Measurements from ENCODE around the gene NEU2. TPM values are rescaled to one million over a fixed set of nuclear protein-coding genes. Genes with fewer than 3 reads are reported as not detected.
"Not testable (repeated sequence)": the region's sequence is repeated elsewhere in the genome, so short reads cannot be mapped to it uniquely, and the experiment has no call there.

Gene NEU2
- total RNA-seq, 1 experiment from 2014 or later = not detected

- no peak for DNase-seq (ENCODE audit: low read depth)
These were observed 1.8 kb downstream of the NEU2 start for GRCh38 chr2:233034091-233034882.

- DNase-seq (ENCODE audit: low read depth) = no peak
These were observed 3.1 kb downstream of the NEU2 start for GRCh38 chr2:233035426-233036161.

GRCh38 chr2:233036162-233036838, 3.8 kb downstream of the NEU2 start:
- no peak for DNase-seq (ENCODE audit: low read depth)

- DNase-seq (ENCODE audit: low read depth) = peak; percentile 68
These were observed 4.6 kb downstream of the NEU2 start for GRCh38 chr2:233037078-233037477.

GRCh38 chr2:233039212-233039845, 6.9 kb downstream of the NEU2 start:
- peak; percentile 84 for DNase-seq (ENCODE audit: low read depth)

GRCh38 chr2:233039846-233040530, 7.5 kb downstream of the NEU2 start:
- no peak for DNase-seq (ENCODE audit: low read depth)

- DNase-seq (ENCODE audit: low read depth) = no peak
These were observed 8.1 kb downstream of the NEU2 start for GRCh38 chr2:233040571-233040970.

GRCh38 chr2:233041722-233042323, 9.4 kb downstream of the NEU2 start:
- no peak for DNase-seq (ENCODE audit: low read depth)

- no peak for DNase-seq (ENCODE audit: low read depth)
These were observed 10.1 kb downstream of the NEU2 start for GRCh38 chr2:233042549-233042948.

GRCh38 chr2:233044974-233045605, 12.6 kb downstream of the NEU2 start:
- no peak for DNase-seq (ENCODE audit: low read depth)

GRCh38 chr2:233047206-233047605, 14.7 kb downstream of the NEU2 start:
- no peak for DNase-seq (ENCODE audit: low read depth)

- DNase-seq (ENCODE audit: low read depth) = no peak
These were observed 15.2 kb downstream of the NEU2 start for GRCh38 chr2:233047667-233048066.

GRCh38 chr2:233048569-233049193, 16.2 kb downstream of the NEU2 start:
- no peak for DNase-seq (ENCODE audit: low read depth)

GRCh38 chr2:233049194-233049761, 16.8 kb downstream of the NEU2 start:
- peak; percentile 92 for DNase-seq (ENCODE audit: low read depth)

GRCh38 chr2:233051241-233052149, 19.0 kb downstream of the NEU2 start:
- no peak for DNase-seq (ENCODE audit: low read depth)

GRCh38 chr2:233052517-233052916, 20.0 kb downstream of the NEU2 start:
- not testable (repeated sequence) for DNase-seq (ENCODE audit: low read depth)

- DNase-seq (ENCODE audit: low read depth) = peak; percentile 32
These were observed 21.7 kb downstream of the NEU2 start for GRCh38 chr2:233053928-233054784.
